Measurements from ENCODE around the gene RAB22A.

Gene RAB22A

DNA sequence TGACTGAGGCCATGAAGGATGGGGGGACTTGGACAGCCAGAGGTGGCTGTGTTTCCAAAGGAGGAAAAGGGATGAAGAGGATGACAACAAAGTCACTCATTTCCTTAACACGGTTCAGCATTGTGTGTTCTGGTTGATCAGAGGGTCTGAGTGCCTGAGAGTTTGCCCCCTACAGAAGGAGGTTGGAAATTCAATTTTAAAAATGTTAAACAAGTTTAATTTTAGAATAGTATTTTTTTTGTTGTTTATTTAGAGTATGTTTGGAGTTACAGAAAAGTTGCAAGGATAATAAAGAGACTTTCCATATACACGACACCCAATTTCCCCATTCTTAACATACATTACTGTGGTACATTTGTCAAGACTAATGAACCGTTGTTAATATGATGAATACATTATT is 69.2 kb downstream of the RAB22A start:
- no peak overlapping the region for H3K4me3 ChIP-seq (ENCODE audit: low read depth, low read length)
- ChIA-PET POLR2A (no interaction called here), CTCF (interaction anchor here (1.0 kb wide), 1 partner anchor 141 kb away, joined by 3 read pairs; no protein-coding TSS in a partner anchor)
- TF ChIP-seq, protein P1, sequence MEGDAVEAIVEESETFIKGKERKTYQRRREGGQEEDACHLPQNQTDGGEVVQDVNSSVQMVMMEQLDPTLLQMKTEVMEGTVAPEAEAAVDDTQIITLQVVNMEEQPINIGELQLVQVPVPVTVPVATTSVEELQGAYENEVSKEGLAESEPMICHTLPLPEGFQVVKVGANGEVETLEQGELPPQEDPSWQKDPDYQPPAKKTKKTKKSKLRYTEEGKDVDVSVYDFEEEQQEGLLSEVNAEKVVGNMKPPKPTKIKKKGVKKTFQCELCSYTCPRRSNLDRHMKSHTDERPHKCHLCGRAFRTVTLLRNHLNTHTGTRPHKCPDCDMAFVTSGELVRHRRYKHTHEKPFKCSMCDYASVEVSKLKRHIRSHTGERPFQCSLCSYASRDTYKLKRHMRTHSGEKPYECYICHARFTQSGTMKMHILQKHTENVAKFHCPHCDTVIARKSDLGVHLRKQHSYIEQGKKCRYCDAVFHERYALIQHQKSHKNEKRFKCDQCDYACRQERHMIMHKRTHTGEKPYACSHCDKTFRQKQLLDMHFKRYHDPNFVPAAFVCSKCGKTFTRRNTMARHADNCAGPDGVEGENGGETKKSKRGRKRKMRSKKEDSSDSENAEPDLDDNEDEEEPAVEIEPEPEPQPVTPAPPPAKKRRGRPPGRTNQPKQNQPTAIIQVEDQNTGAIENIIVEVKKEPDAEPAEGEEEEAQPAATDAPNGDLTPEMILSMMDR (IDR thresholded peaks at IDR 0.05; ENCODE audit: insufficient read depth, low read length, missing control alignments): no peak
- no peak for DNase-seq (ENCODE audit: low read depth, low spot score)

DNA sequence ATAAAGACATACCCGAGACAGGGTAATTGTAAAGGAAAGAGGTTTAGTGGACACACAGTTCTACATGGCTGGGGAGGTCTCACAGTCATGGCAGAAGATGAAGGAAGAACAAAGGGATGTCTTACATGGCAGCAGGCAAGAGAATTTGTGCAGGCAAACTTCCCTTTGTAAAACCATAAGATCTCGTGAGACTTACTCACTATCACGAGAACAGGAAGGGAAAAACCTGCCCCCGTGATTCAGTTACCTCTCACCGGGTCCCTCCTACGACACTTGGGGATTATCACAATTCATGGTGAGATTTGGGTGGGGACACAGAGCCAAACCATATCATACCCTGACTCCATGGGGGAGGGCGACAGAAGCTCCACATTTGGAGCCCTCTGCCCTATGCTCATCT is 72.1 kb downstream of the RAB22A start:
- ChIA-PET POLR2A (no interaction called here), CTCF (no interaction called here)
- no peak for DNase-seq (ENCODE audit: low read depth, low spot score)
- no peak overlapping the region for H3K4me3 ChIP-seq (ENCODE audit: low read depth, low read length)
- TF ChIP-seq, protein P1 (IDR thresholded peaks at IDR 0.05; ENCODE audit: insufficient read depth, low read length, missing control alignments): no peak

DNA sequence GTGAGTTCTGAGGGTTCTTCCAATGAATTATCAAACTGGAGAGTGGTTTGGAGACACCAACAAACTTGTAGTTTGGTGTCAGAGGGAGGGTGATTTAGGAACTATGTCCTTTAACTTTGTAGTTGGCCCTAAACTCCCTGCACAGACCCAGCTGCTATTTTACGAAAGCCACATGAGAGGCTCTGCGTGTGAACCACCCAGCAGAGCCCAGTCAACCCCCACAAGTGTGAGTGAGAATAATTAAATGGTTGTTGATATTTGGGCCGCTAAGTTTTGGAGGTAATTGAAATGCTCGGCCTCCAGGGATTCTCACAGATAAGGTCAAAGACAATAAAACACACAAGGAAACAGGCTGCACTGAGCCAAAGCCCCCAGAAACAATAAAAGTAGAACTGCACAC is 72.6 kb downstream of the RAB22A start:
- CTCF ChIA-PET: no interaction called here
- POLR2A ChIA-PET: no interaction called here
- TF ChIP-seq, protein P1 (IDR thresholded peaks at IDR 0.05; ENCODE audit: insufficient read depth, low read length, missing control alignments): no peak
- DNase-seq (ENCODE audit: low read depth, low spot score): no peak
- no peak overlapping the region for H3K4me3 ChIP-seq (ENCODE audit: low read depth, low read length)

DNA sequence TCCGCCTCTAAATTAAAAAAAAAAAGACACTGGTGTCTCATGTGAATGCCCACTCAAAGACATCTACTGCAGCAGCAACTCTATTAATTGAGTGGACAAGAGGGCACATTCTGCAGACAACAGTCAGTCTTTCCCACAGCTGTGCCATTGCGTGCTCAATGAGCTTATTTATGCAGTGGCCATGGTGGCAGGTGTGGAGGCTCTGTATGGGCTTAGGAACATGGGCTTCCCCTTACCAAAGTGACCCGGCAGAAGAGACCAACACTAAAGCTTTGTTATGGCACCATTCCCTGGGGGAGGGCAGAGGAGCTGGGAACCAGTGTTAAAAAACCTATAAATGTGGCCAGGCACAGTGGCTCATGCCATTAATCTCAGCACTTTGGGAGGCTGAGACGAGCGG is 75.3 kb downstream of the RAB22A start:
- TF ChIP-seq, protein P1 (IDR thresholded peaks at IDR 0.05; ENCODE audit: insufficient read depth, low read length, missing control alignments): no peak
- ChIA-PET POLR2A (no interaction called here), CTCF (interaction anchor here (1.3 kb wide), 1 partner anchor 24 kb away, joined by 3 read pairs; no protein-coding TSS in a partner anchor)
- H3K4me3 ChIP-seq (ENCODE audit: low read depth, low read length): no peak overlapping the region
- no peak for DNase-seq (ENCODE audit: low read depth, low spot score)

DNA sequence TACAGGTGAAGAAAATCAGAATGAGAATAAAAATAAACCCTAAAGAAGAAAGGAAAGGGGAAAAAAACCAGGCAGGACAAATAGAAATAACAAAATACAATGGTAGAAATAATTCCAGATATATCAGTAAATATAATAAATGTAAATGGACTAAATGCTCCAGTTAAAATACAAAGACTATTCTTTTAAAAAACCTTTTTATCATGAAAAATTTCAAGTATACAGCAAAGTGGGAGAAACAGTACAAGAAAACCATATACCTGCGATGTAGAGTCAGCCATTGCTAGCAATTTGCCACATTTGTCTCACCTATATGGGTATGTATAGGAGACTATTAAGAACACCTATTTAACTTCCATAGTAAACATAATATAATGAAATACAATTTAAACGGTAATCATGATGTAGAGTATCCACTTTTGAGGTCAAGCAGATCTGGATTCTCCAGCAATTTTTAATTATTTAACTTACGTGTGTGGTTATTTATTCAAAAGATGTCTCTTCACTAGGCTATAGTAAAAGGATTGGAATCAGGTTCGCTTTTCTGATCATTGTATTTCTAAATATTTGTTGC is 78.6 kb downstream of the RAB22A start:
- CTCF ChIA-PET: interaction anchor here (0.7 to 1.1 kb wide), 3 partner anchors 18 to 263 kb away, joined by 3 to 4 read pairs (median 3); partner anchors contain the start of gene STX16
- no peak overlapping the region for H3K4me3 ChIP-seq (ENCODE audit: low read depth, low read length)
- POLR2A ChIA-PET: interaction anchor here (0.8 to 1.0 kb wide), 2 partner anchors 10 to 263 kb away, joined by 3 to 4 read pairs; partner anchors contain the start of gene STX16
- TF ChIP-seq, protein P1 (IDR thresholded peaks at IDR 0.05; ENCODE audit: insufficient read depth, low read length, missing control alignments): no peak
- DNase-seq (ENCODE audit: low read depth, low spot score): no peak

DNA sequence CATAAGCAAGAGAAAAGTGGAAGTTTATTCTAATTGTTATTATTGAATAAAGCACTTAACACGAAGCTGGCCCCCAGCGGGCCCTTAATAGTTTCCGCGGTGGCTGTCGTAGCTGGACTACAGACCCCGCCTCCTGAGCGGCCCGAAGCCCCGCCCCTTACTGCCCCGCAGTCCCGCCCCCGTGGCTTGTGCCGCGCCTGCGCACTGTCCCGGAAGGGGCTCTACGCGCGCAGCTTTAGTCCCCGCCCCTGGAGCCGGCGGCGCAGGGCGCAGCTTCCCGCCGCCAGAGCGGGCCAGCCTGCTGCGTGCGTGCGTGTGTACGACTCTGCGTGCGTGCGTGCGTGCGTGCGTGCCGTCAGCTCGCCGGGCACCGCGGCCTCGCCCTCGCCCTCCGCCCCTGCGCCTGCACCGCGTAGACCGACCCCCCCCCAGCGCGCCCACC is 79.4 kb downstream of the RAB22A start, which contains the start of gene VAPB:
TSS of gene VAPB (plus strand) at position 348 of the 442 bp plus-strand sequence. CDS start 231 bp downstream, outside the sequence.
- ChIA-PET POLR2A (interaction anchor here (0.6 to 1.0 kb wide), 6 partner anchors 11 to 640 kb away, joined by 3 to 4 read pairs (median 3); partner anchors contain the start of gene STX16), CTCF (interaction anchor here (0.7 to 1.1 kb wide), 3 partner anchors 18 to 262 kb away, joined by 3 to 4 read pairs (median 3); partner anchors contain the start of gene STX16)
- TF ChIP-seq, protein P1 (IDR thresholded peaks at IDR 0.05; ENCODE audit: insufficient read depth, low read length, missing control alignments): no peak
- DNase-seq (ENCODE audit: low read depth, low spot score): peak; percentile 61
- peak within 1 kb of the TSS; percentile 97 for H3K4me3 ChIP-seq (ENCODE audit: low read depth, low read length)
